Gastrocnemius medialis (tissue), 4 donors: Measurements from ENCODE around the gene REEP1. TPM values are rescaled to one million over a fixed set of nuclear protein-coding genes. Genes with fewer than 3 reads are reported as not detected.

Experiments
- ATAC-seq, 2 donors: fragments of 150-250 bp; one replicate each; pipeline ENCODE4 v1.9.1; 2016
- DNase-seq, 2 donors: peaks; one replicate each; pipeline ENCODE4 v3.0.0-alpha.2; 2019
- H3K27ac ChIP-seq, 4 donors: fragments of 200-600 bp; sonication (generic); 1 replicate in 1 of 4; 2 replicates in 3 of 4; pipeline ENCODE4 v1.5.1; 2016 to 2018; ENCODE audit warnings: mild to moderate bottlenecking in 2 of 4, moderate library complexity in 1 of 4
- H3K27me3 ChIP-seq, 3 donors: fragments of 200-600 bp; sonication (generic) in 2 of 3; 1 replicate in 1 of 3; 2 replicates in 2 of 3; pipeline versions ENCODE4 v1.5.1 to v1.6.0; 2016 to 2019; ENCODE audit warnings: mild to moderate bottlenecking in 1 of 3, moderate library complexity in 1 of 3
- H3K36me3 ChIP-seq, 2 donors: fragments of 200-600 bp; sonication (generic) in 1 of 2; one replicate each; pipeline ENCODE4 v1.5.1; 2017 to 2018
- H3K4me1 ChIP-seq, 2 donors: fragments of 200-600 bp; sonication (generic) in 1 of 2; one replicate each; pipeline ENCODE4 v1.5.1; 2016 to 2017; ENCODE audit warnings: mild to moderate bottlenecking in 2 of 2
- H3K4me3 ChIP-seq, 4 donors: fragments of 200-600 bp; sonication (generic) in 3 of 4; 1 replicate in 1 of 4; 2 replicates in 3 of 4; pipeline ENCODE4 v1.5.1; 2016 to 2019; ENCODE audit warnings: mild to moderate bottlenecking in 2 of 4
- H3K9me3 ChIP-seq, 3 donors: fragments of 200-600 bp; sonication (generic) in 2 of 3; 1 replicate in 1 of 3; 2 replicates in 2 of 3; pipeline ENCODE4 v1.5.1; 2016 to 2019
- CTCF ChIP-seq, 5 experiments: fragments of 450-650 bp in 3 of 5; fragments of 200-600 bp in 2 of 5; sonication (generic) in 2 of 5; IDR thresholded peaks in 4 of 5; conservative IDR thresholded peaks in 1 of 5; 1 replicate in 4 of 5; 2 replicates in 1 of 5; pipeline ENCODE4 v1.5.1; 2016 to 2019; ENCODE audit warnings: antibody characterized with exemption in 5 of 5, mild to moderate bottlenecking in 3 of 5, moderate library complexity in 3 of 5
- POLR2A ChIP-seq, 2 donors: fragments of 450-650 bp; IDR thresholded peaks; one replicate each; pipeline ENCODE4 v1.6.1; 2017; ENCODE audit warnings: antibody characterized with exemption in 2 of 2, mild to moderate bottlenecking in 2 of 2, moderate library complexity in 2 of 2
- in situ Hi-C, 4 donors: fragments of 200-750 bp; cut with MboI; loops; one replicate each; pipeline versions ENCODE4 v1.15.0 to v1.8.0; 2017; ENCODE audit warnings: low sequenced_read_pairs in 4 of 4
- intact Hi-C: fragments of 100-400 bp; cut with DNase I; formaldehyde crosslinking; loops from one replicate; pipeline ENCODE4 v1.15.1; 2023; ENCODE audit warnings: low total_unique reads
- total RNA-seq, 4 donors: library from RNA; depleted of rRNA; stranded (reverse); fragments of >200 nt; gene quantifications; one replicate each; pipeline versions ENCODE4 v1.1.0 to v1.2.3, GENCODE V29; 2016

REEP1 gene
- total RNA-seq, 4 donors from 2014 or later: 4.2 to 16.0 (median 6.3) TPM

GRCh38 chr2:86283411-86284030 is 53.9 kb downstream of the REEP1 start:
- DNase-seq: peak in 1 of 2 donors; percentile 28
- H3K27ac ChIP-seq: peak overlapping the region; percentile 79 to 87 (median 81)
- H3K36me3 ChIP-seq: no peaks in the 10 kb centered on the region
- peak; percentile 21 to 25 for ATAC-seq
- TF ChIP-seq POLR2A (IDR thresholded peaks at IDR 0.05) (no peak), CTCF (IDR thresholded peaks at IDR 0.05 in 4 of 5, conservative IDR thresholded peaks at IDR 0.05 in 1 of 5) (no peak)
- no peaks in the 10 kb centered on the region for H3K27me3 ChIP-seq
- no peaks in the 10 kb centered on the region for H3K9me3 ChIP-seq
- H3K4me1 ChIP-seq: peaks cover 38 to 53% of the 10 kb centered on the region in 2 donors
- intact Hi-C loops: no loop called here
- H3K4me3 ChIP-seq: no peak overlapping the region
- in situ Hi-C loops: no loop called here

GRCh38 chr2:86281066-86281700 is 56.2 kb downstream of the REEP1 start:
- Histone ChIP-seq H3K4me3 (no peak overlapping the region), H3K27ac (peak overlapping the region in 3 of 4 donors; percentile 52 to 60 (median 60)), H3K36me3 (no peaks in the 10 kb centered on the region), H3K4me1 (peaks cover 40 to 53% of the 10 kb centered on the region in 2 donors), H3K27me3 (no peaks in the 10 kb centered on the region), H3K9me3 (no peaks in the 10 kb centered on the region)
- ATAC-seq (no peak), DNase-seq (no peak)
- intact Hi-C loops: no loop called here
- TF ChIP-seq CTCF (IDR thresholded peaks at IDR 0.05 in 4 of 5, conservative IDR thresholded peaks at IDR 0.05 in 1 of 5) (no peak), POLR2A (IDR thresholded peaks at IDR 0.05) (no peak)
- in situ Hi-C loops: no loop called here

GRCh38 chr2:86280191-86280667 is 57.2 kb downstream of the REEP1 start:
- Histone ChIP-seq H3K4me1 (peaks cover 47 to 50% of the 10 kb centered on the region in 2 donors), H3K36me3 (no peaks in the 10 kb centered on the region), H3K9me3 (no peaks in the 10 kb centered on the region), H3K27me3 (no peaks in the 10 kb centered on the region), H3K4me3 (no peak overlapping the region), H3K27ac (peak overlapping the region; percentile 19 to 60 (median 56))
- TF ChIP-seq POLR2A (IDR thresholded peaks at IDR 0.05) (no peak), CTCF (IDR thresholded peaks at IDR 0.05 in 4 of 5, conservative IDR thresholded peaks at IDR 0.05 in 1 of 5) (no peak)
- ATAC-seq (peak; percentile 12 to 39), DNase-seq (no peak)
- in situ Hi-C loops (no loop called here), intact Hi-C loops (no loop called here)

GRCh38 chr2:86275962-86276361 is 61.5 kb downstream of the REEP1 start:
- H3K4me1 ChIP-seq: peaks cover 25 to 34% of the 10 kb centered on the region in 2 donors
- no peaks in the 10 kb centered on the region for H3K36me3 ChIP-seq
- intact Hi-C loops (no loop called here), in situ Hi-C loops (no loop called here)
- TF ChIP-seq CTCF (IDR thresholded peaks at IDR 0.05 in 4 of 5, conservative IDR thresholded peaks at IDR 0.05 in 1 of 5) (no peak), POLR2A (IDR thresholded peaks at IDR 0.05) (no peak)
- no peak overlapping the region for H3K4me3 ChIP-seq
- H3K27ac ChIP-seq: no peak overlapping the region
- no peak for DNase-seq
- ATAC-seq: no peak
- H3K9me3 ChIP-seq: peaks cover 0 to 6% (median 0%) of the 10 kb centered on the region in 3 donors
- H3K27me3 ChIP-seq: no peaks in the 10 kb centered on the region
